ENCODE results near the gene SLC5A12.
"Not testable (repeated sequence)": the region's sequence is repeated elsewhere in the genome, so short reads cannot be mapped to it uniquely, and the experiment has no call there.

SLC5A12 gene

DNA sequence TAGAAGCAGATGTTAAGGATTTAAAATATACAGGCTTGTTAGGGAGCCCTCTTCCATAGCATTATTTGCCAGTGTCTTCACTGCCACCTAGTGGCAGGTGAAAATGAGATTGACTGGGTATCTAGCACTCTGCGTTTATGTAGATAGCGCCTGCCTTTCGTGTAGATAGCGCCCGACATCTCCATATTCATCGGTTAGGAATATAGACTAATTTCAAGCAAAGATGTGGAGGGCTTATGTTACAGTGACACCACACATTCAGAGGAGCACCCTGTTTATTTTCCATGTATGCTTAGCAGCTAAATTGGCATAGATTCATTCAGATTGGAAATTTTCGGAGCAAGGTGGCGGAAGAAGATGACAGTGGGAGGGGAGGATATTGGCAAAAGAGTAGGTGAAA lies 72.0 kb downstream of the SLC5A12 start:
- peak; percentile 89 for DNase-seq

DNA sequence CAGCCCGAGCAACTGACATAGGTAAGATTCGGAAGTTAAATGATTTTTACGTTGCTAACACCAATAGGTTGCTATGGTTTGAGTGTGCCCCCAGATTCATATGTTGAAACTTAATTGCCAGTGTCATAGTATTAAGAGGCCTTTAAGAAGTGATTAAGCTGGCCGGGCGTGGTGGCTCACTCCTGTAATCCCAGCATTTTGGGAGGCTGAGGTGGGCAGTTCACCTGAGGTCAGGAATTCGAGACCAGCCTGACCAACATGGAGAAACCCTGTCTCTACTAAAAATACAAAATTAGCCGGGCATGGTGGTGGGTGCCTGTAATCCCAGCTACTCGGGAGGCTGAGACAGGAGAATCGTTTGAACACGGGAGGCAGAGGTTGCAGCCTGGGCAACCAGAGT lies 78.5 kb downstream of the SLC5A12 start:
- not testable (repeated sequence) for DNase-seq

- no peak for DNase-seq
These were observed 89.1 kb downstream of the SLC5A12 start for GRCh38 chr11:26632691-26633159.

DNA sequence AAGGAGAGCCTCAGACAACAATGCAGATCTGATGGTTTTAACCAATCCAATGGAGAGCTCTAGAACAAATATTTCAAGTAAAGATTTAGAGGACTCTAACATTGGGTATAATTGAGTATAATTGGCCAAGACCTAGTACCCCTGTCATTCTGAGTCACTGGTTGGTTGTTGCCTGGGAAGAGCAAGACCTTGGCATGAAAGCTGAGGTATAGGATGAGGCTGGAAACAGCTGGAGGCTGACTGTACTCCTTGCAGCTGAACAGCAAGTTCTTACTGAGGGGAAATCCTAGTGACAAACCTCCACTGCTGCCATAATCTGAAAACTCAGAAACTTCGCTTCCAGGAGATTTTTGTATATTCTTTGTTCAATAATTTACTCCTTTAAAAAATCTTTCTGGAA lies 95.5 kb downstream of the SLC5A12 start:
- no peak for DNase-seq

GRCh38 chr11:26623076-26623659 lies 98.7 kb downstream of the SLC5A12 start:
- DNase-seq = peak; percentile 5

DNA sequence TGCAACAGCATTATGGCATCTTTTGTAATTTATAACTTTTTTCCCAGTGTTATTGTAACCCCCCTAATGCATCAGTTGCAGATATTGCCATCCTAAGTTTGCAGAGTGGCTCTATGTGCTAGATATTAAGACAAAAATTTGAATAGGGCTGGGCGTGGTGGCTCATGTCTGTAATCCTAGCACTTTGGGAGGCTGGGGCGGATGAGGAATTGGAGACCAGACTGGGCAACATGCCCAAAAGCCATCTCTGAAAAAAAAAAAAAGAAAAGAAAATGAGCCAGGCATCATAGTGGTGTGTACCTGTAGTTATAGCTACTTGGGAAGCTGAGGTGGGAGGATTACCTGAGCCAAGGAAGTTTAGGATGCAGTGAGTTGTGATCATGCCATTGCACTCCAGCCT lies 99.7 kb downstream of the SLC5A12 start:
- DNase-seq = no peak

- peak; percentile 30 for DNase-seq
These were observed 100.7 kb downstream of the SLC5A12 start for GRCh38 chr11:26621132-26621531.

- DNase-seq = peak; percentile 80
These were observed 101.4 kb downstream of the SLC5A12 start for GRCh38 chr11:26620282-26621045.

DNA sequence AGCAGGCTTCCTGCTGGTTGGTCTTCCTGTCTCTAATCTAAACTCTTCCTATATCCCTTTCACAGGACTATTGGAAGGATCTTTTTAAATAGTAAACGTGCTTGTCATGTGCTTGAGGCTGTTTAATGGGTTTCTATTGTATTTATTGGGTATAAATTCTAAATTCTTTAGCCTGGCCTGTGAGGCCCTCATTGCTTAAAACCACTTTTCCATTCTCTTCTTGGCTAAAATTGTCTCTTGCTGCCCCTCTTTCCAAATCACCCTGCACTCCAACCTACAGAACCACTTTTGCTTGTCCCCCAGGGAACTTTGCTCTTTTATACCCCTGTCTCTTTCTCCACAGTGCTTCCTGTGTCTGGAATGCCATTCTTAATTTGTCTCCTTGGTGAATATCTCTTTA lies 103.4 kb downstream of the SLC5A12 start:
- no peak for DNase-seq
